PC-9 (cell line): ENCODE measurements around the gene PITX2.

Experiments used
- EZH2 ChIP-seq: fragments of 200-600 bp; sonication (generic); IDR thresholded peaks from 2 replicates; pipeline ENCODE4 v1.8.0; 2017; ENCODE audit warnings: antibody characterized with exemption, low read depth
- TF ChIP-seq, protein P1 (sequence below): fragments of 200-600 bp; sonication (generic); conservative IDR thresholded peaks from 2 replicates; pipeline ENCODE4 v1.6.1; 2017; ENCODE audit warnings: mixed run types, antibody characterized with exemption, mild to moderate bottlenecking, moderate library complexity

GRCh38 chr4:110621328-110621812 lies 1.5 kb downstream of the PITX2 start:
- TF ChIP-seq, protein P1, sequence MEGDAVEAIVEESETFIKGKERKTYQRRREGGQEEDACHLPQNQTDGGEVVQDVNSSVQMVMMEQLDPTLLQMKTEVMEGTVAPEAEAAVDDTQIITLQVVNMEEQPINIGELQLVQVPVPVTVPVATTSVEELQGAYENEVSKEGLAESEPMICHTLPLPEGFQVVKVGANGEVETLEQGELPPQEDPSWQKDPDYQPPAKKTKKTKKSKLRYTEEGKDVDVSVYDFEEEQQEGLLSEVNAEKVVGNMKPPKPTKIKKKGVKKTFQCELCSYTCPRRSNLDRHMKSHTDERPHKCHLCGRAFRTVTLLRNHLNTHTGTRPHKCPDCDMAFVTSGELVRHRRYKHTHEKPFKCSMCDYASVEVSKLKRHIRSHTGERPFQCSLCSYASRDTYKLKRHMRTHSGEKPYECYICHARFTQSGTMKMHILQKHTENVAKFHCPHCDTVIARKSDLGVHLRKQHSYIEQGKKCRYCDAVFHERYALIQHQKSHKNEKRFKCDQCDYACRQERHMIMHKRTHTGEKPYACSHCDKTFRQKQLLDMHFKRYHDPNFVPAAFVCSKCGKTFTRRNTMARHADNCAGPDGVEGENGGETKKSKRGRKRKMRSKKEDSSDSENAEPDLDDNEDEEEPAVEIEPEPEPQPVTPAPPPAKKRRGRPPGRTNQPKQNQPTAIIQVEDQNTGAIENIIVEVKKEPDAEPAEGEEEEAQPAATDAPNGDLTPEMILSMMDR, result no peak
- no peak for TF ChIP-seq EZH2
